SK-N-DZ (cell line): ENCODE data around the gene COL5A1.
"Not testable (repeated sequence)": the region's sequence is repeated elsewhere in the genome, so short reads cannot be mapped to it uniquely, and the experiment has no call there.

Experiments used
- DNase-seq: peaks from one replicate; pipeline ENCODE4 v3.0.0-alpha.2; 2015; ENCODE audit warnings: low spot score

Gene COL5A1

DNA sequence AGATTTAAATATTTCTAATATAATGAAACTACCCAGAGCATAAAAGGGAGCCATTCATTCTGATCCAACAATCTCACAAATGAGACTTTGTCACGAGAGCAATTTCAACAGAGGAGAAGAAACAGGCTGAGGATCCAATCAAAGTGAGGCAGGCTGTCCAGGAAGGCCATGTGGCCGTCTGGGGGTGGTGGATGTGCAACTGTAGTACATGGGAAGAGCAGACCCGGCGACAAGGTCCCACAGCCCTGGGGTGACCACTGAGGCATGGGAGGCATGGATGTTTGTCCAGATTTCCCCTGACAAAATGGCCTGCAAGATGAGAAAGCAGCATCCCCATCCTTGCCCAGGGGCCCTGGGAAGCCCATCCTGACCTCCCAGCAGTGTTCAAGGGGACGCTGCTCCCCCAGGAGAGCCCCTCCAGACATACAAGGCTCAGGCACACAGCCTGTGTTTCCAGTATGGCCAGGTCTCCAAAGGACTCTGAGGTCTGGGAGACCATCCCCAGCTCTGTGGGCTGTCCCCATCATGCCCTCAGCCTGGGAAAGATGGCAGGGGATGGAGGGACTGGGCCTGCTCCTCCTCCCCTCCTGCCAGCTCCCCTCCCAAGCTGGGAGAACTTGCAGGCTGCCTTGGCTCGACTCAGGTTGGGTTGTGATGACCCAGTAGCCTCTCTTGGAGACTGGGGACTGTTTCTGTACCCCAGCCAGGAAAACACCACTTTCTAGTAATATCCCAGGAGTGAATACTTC lies 211.5 kb downstream of the COL5A1 start:
- DNase-seq: no peak

DNA sequence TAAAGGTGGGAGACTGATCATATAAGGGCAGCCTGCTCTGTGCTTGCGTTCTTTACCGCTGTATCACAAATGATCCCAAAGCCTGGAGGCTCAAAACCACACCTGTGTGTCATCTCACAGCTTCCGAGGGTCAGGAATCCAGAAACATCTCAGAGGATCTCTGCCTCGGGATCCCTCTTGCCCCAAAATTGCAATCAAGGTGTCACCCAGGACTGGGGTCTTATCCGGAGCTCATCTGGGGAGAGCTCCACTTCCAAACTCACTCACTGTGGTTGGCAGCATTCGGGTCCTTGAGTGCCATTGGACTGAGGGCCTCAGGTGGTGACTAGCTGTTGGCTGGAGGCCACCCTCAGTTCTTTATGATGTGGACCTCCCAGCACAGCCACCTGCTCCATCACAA lies 212.3 kb downstream of the COL5A1 start:
- no peak for DNase-seq

DNA sequence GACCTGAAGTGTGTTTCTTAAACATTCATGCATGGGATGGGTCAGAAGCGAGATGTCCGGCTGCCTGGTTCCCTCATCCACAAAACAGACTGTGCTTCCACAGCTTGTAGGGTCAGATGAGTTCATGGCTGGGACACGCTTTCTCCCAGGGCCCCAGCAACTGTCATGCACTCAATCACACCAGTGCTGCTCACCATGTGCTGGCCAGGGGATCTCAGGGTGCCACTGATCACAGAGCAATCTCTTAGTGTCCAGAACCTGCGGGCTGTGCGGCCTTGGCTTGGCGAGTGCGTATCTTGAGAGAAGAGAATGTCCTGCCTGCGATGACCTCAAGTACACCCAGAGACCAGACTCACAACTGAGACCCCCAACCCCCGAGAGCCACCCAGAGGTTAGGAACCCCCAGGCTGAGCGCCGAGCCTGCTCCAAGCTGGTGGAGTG lies 213.0 kb downstream of the COL5A1 start:
- no peak for DNase-seq

DNA sequence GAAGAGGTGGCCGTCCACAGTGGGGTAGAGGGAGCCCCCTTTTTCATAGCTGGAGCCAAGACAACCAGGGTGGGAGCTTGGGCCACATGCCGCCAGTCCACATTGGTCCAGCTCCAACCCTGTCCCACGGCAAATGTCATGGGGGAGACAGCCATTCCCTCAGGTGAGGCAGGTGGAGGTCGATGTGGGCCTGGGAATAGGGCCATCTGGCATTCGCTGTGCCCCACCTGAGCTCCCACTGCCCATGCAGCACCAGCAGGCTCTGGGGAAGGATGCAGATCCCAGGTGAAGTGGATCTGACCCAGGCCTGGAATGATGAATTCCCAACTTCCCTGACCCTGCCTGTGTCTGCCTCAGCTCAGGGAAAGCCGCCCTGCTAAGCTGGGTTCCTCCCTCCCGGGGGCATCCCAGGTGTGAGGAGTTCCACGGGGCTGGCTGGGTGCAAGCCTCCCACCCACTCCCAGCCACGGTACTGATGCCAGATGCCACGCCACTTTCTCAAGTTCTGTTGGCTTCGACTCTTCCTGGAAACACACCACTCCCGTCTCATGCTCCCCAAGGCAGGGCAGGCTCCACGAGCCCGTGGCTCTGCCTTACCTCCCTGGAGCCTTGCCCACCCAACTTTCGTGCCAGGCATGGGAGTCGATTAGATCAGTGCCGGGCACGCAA lies 213.8 kb downstream of the COL5A1 start:
- DNase-seq: no peak

DNA sequence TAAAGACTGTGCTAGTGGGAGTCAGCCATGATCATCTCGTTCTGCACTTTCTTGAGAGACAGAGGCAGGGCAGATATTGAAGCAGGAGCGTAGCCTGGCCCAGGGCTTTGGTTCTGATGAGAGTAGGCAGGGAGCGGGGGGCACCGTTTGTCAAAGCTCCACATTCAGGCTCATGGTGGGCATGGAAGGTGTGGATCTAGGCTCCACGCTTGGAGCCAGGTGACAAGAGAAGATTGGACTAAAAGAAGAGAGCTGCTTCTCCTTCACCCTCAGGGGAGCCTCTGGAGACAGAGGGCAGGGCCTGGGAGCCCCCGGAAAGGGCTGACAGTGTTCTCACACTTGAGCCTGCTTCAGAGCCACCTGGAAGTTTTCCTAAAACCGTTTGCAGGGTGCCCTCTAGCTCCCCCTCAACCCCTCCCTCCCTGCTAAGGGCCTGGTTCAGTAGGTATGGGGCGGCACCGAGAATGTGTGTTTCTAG lies 214.3 kb downstream of the COL5A1 start:
- no peak for DNase-seq

DNA sequence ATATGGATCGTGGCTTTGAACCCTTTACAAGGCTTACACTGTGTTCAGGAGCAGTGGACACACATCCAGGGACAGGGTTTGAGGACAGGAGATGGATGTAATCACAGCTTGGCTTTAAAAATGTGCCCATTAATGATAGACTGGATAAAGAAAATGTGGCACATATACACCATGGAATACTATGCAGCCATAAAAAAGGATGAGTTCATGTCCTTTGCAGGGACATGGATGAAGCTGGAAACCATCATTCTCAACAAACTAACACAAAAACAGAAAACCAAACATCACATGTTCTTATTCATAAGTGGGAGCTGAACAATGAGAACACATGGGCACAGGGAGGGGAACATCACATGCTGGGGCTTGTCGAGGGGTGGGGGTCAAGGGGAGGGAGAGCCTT lies 215.8 kb downstream of the COL5A1 start:
- not testable (repeated sequence) for DNase-seq

DNA sequence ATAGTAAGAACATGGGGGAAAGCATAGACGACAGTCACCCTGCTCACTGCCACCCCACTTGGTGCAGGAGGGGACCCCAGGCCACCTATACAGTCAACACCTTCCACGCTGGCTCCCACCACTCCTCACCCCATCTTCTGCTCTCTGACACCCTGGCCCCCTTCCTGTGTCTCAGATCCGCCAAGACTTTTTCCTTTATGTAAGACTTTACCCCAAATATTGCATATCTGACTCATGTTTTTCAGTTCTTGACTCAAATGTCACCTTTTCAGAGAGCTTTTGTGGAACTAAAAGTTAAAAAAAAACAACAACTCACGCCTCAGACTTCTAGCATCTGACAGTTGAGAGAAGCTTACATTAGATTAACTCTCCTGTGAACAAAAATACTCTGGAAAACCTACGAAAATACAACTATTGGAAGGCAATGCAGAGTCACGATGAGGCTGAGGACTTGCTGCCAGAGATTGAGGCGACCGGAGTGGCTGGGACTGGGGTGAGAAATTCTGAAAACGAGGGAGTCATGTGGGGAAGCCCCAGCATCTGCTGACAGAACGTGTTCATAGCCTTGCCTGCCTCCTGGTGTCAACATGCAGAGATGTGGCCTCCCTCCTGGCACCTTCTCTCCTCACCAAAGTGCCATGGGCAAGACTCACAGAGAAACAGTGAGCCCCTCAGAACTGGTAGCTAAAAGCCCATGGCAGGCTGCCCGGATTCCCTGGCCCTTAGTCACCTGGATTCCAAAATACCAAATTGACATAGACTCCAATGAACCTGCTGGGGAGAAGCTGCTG lies 216.6 kb downstream of the COL5A1 start:
- no peak for DNase-seq

DNA sequence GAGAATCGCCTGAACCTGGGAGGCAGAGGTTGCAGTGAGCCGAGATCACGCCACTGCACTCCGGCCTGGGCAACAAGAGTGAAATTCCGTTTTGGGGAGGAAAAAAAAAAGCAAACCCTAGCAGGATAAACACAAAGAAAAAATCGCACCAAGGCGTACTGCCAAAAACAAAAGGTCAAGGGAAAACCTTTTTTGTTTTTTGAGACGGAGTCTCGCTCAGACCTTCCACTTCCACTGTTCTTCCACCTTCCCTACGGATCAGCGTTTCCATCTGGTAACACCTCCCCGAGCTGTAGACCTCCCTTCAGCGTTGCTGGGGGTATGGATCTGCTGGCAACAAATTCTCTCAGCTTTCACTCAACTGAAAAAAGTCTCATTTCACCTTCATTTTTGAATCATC lies 218.9 kb downstream of the COL5A1 start:
- DNase-seq: no peak

DNA sequence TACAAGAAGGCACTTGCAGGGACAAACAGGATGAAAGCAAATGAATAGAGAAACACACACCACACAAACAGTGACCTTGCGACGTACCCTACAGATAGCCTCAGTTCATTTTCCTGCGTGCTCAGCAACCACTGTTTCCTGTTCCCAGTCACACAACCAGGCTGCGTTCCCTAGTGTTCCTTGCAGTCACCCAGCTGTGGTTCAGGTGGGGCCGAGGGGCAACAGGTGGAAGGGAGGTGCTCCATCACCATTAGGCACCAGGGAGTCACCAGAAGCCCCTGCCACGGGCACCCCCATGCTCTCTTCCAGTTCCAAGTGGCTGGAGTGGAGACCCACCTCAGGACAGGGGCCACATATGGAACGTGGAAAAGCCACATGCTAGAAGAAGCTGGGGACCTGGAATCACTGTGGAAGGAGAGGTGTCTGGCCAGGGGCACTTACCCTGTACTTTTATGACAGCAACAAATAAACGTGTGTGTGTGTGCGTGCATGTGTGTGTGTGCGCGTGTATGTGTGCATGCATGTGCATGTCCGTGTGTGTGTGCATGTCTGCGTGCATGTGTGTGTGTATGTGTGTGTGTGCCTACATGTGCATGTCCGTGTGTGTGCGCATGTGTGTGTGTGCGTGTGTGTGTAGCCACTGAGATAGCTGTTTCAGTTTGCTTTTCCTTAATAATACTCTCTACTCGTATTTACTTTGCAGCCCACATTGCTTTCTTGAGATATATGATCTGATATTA lies 220.2 kb downstream of the COL5A1 start:
- no peak for DNase-seq

DNA sequence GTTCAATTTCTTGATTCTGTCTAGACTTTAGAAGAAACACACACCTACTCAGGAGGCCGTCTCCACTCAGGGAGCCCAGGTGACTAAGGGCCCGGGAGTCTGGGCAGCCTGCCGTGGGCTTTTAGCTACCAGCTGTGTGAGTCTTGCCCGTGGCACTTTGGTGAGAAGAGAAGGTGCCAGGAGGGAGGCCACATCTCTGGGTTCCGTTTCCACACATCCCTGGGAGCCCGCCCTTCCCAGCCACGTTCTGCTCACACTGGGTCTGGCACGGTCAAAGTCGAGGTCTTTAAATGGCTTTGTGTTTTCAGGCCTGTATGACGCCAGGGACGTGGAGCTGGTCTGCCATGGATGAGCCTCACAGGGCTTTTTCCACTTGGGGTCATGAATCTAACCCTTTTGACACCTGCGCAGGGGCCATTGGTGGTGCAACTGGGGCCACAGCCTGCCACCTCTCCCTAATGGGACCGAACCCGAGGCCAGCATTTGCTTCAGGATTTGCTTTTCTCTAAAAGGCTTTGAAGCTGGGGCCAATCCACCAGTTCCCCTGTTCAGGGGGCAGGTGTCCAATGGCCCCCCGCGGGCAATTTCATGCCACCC lies 221.8 kb downstream of the COL5A1 start:
- no peak for DNase-seq

DNA sequence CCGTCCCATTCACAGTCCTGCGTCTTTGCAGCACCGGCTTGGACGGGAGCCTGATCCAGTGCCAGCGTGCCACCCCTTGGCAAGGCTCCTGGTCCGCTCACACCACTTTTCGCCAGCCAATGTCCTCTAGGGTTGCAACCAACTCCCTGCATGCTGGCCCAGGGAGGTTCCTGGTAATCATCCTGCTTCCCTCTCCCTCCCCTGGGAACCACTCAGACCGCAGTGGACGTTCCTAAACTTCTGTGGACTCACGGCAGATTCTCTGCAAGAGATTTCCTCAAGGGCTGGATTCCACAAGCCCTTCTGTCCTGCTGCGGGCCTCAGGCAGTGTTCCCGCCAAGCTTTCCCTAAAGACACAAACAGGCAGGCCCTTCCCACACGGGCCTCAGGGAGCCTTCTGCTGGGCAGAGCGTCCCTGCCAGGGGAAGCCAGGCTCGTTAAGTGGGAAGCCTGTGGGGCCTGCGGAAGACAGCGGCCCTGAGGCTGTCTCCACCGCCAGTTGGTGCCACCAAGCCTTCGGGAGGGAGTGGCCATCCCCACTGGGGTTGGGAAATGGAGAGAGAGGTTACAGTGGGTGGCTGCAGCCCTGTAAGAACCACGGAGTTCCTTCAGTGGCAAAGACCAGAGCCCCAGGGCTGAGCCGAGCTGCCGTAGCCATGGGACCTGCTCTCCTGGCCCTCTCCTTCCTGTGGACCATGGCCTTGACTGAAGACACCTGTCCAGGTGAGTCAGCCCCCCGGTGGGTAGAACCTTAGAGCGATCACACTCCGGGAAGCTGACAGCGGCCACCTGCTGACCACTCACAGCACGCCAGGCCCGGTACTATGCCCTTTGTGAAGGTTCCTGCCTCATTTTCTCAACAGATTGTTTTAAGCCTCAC lies 222.6 kb downstream of the COL5A1 start:
- DNase-seq: no peak

DNA sequence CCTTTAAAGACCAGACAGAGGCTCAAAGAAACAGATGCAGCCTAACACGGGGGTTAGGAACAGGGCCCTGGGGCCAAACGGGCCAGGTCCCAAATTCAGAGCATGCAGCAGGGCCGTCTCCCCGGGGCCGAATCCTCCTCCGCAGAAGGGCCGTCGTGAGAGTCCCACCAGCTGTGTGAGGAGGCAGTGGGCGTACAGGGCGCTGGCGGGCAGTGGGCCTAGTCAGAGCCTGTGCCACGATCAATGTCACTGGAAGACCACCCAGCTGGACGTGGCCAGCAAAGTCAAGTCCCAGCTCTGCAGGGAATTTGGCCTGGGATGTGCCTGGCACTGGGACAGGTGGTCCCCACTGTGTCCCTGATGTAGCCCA lies 223.2 kb downstream of the COL5A1 start:
- no peak for DNase-seq

DNA sequence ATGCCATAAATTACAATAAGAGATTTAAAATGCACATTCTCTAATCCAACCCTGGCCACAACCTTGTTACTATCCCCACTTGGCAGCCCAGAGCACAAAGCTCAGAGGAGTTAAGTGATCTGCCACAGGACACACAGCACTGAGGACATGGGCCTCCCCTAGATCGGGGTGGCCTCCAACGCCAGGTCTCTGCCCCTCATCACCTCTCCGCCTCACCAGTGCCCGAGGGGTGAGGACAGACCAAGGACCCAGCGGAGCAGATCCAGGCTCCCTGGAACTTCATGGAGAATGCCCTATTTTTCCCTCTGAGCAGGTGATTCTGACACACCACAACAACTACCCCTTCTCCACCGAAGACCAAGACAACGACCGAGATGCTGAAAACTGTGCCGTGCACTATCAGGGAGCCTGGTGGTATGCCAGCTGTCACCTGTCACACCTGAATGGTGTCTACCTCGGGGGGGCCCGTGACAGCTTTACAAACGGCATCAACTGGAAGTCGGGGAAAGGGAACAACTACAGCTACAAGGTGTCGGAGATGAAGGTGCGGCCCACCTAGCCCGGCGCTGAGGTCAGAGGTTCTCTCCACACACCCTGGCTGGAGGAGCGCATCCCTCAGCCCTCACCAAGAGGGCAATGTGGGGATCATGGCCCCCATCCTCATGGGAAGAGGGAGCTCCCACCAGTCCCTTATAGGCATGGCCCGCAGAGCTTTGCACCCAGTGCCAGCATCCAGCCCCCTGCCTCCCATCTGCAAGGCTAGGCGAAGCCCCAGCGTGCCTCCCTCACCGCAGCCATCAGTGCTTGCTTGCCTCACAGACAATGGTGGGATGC lies 226.5 kb downstream of the COL5A1 start:
- no peak for DNase-seq

DNA sequence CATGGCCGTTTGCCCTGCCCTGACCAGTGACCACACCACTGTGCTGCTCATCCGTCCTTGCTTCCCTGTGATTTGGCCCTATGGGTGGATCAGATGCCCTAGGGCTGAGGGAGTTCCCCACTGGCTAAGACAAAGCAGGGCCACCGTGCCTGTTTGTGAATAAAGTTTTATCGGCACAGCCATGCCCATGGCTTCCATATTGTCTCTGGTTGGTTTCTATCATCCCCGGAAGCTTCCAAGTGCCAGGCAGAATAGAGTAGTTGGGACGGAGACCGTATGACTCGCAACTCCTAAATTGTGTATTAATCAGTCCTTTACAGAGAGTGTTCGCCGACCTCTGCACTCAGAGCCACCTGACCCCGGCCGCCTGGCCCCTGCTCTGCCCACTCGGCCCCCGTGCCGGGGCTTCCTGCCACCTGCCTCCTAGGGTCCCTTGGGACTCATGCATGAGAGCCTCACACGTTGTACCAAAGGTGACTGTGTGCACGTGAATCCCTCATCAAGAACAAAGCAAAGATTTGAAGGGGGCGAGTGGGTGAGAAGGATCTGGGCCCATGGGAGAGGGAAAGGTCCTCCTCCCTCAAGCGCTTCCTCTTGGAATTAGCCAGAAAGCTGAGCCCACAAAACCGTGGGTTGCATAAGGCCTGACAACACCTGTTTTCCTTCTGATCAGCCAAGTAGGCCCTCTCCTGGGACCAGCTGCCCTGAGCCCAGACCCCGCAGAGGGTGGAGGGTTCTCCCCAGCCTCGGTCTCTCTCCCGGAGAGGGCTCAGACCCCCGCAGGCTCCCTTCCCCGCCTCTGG lies 227.3 kb downstream of the COL5A1 start:
- no peak for DNase-seq

DNA sequence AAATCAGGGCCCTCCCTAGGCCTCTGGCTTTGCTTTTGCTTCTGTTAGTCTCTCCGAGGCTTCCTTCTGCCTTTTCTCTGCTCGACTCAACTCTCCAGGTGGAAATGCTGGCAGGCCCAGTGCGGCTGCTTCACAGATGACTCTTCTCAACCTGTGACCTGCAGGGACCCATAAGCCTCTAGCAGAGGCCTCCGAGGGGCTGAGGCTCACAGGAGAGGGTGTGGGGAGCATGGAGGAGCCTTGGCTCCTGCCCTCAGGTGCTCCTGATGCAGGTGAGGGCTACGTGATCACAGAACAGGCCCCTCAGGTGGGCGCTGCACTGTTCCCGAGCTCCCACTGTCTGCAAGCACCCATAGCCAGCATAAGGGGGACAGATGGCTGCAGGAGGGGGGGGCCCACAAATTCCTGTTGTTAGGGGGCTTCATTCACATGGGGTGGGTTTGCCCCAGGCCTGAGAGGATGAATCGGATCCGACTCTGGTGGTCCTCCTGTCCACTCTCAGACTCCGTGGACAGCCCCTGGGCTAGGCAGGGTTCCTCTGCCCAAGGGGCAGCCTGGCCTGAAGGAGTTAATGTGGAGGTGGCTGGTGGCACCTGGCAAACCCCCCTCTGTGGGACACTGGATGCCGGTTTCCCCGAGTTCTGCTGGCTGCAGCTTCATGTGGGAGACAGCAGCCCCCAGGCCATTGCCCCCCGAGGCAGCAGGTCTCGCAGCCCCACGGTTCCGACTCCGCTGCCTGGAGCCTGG lies 228.1 kb downstream of the COL5A1 start:
- DNase-seq: no peak

DNA sequence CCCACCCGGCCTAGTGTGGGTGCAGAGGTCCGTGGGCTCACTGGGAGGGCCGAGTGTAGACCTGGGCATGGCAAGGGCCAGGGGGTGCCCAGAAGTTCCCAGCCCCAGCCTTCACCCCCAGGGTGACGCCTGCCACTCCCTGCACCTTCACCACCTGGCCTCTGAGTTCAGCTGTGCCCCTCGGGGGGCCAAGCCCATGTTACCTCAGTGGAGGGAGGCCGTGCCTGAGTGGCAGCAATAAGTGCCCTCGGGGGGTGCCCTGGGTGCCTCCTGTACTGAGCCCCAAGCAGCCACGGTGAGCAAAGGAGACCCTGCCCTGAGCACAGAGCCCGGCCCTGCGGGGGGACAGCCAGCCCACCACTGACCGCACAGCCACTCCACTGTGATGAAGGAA lies 228.7 kb downstream of the COL5A1 start:
- DNase-seq: no peak

DNA sequence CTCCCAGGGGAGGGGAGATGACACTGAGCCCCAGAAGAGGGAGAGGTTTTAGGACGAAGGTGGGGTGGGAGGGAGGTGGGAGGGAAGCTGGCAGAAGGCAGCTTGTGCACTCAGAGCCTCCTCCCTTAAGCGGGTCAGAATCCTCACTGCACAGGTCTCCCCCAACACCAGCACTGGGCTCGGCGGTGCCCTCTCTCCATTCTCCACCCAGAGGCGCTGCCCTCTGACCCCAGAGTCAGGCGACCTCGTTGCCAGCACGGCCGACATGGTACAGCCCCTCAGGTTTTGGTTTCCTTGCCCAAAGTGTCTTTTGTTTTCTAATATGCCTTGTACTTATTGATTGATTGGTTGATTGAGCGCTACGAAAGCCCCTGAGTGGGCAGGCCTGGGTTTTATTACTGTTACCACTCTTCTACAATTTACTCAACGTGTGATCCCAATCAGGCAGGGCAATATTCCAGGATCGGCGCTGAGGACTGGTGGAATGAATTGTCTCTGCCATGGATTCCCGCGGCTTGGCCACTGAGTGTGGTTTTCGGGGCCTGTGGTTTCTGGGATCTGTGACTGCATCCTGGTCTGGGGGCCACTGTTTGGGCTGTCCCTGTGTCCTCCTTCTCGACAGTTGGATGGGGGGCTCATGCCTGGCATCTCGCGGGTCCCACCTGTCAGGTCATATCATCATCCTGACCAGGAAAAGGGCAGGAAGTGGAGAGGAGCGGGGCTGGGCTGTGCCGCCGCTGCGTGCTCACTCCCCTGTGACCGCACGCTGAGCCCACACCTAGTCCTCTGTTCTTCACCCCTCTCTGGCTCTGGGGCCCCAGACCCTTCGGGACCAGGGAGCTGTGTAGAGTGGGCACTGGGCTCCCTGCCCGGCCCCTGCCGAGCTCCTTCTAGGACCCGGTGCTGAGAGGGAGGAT lies 229.4 kb downstream of the COL5A1 start:
- DNase-seq: no peak
